Fibroblast of the aortic adventitia (primary cell): ENCODE results near the gene MSL3. TPM values are rescaled to one million over a fixed set of nuclear protein-coding genes. Genes with fewer than 3 reads are reported as not detected.

Source experiments
- DNase-seq: peaks from one replicate; pipeline ENCODE4 v3.0.0-alpha.2; 2010; ENCODE audit warnings: low read depth
- H3K4me3 ChIP-seq: 2 replicates; pipeline ENCODE4 v1.5.1; 2011; ENCODE audit warnings: low read depth, mild to moderate bottlenecking, control low read depth, low read length, moderate library complexity
- CTCF ChIP-seq: IDR thresholded peaks from 2 replicates; pipeline ENCODE4 v1.5.1; 2011; ENCODE audit warnings: mild to moderate bottlenecking, low read length, control low read depth, inconsistent platforms; ENCODE audit not compliant: insufficient read depth
- total RNA-seq: library from RNA; depleted of rRNA; stranded (reverse); fragments of >200 nt; gene quantifications from 2 replicates; pipeline ENCODE4 v1.2.3, GENCODE V29; 2012; ENCODE audit warnings: low replicate concordance

Gene MSL3
- total RNA-seq, 1 donor = 35.2 TPM

DNA sequence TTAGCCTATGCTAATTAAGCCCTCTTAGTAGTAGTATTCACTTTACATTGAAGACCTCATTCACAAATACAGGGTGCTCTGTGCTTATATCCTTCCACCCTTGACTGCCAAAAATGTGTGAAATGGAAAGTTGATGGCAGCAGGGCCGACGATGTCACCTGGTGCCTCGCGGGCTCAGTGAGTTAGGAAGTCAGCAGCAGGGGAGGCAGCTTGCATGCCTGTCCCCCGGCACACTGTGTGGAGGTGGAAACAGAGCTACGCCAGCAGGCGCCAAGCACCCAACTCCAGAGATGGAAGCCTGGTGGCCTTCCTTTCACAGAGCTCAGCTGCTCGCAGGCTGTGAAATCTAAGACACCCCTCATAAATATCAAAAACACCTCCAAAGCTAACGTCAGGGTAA is 8.4 kb downstream of the MSL3 start:
- no peak for TF ChIP-seq CTCF
- no peak overlapping the region for H3K4me3 ChIP-seq
- no peak for DNase-seq

DNA sequence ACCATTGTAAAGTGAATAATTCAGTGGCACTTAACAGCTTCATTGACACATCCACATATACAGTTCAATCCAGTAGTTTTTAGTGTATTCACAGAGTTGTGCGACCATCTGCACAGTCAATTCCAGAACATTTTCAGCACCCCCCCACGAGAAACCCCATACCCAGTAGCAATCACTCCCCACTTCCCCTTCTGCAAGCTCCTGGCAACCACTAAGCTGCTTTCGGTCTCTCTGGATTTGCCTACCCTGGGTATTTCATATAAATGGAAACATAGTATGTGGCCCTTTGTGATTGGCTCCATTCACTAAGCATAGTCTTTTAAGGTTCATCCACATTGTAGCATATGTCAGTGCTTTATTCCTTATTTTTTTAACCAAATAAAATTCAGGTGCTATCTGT is 10.0 kb downstream of the MSL3 start:
- no peak overlapping the region for H3K4me3 ChIP-seq
- TF ChIP-seq CTCF = no peak
- no peak for DNase-seq

DNA sequence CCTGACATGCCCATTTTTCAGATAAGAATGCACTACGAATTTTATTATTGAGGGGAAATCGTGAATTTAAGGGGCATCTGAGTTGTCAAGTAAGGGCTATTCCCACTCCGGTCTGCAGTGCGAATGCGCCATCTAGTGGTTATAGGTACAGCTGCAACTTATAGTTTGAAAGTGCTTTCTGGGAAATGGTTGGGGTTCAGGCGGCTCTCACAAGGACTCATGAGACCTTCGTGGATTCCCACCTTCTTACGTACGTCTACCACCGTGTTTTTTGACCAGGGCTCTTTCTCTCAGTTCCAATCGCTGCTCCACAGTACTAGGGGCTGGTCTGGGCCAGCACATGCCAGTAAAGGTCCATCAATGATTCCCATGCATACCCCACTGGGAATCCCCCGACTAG is 12.3 kb downstream of the MSL3 start:
- DNase-seq = peak; percentile 70
- H3K4me3 ChIP-seq = no peak overlapping the region
- peak; percentile 83 for TF ChIP-seq CTCF

DNA sequence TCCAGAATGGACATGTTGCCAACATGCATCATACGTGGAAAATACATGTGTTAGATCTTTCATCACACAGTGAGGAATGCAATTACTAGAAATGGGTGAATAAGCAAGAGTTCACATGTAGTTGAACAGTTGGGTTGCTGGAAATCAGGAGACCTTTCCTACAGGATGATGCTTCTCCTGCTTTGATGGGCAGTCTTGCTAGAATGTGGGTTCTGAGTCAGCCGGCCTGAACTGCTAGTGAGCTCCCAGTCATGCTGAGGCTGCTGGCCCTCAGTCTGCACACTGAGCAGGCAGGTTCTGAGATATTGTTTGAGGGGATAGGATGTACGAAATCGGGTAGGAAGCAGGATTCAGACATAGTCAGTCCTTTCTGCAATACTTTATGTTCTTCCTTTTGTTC is 20.2 kb downstream of the MSL3 start:
- no peak for TF ChIP-seq CTCF
- H3K4me3 ChIP-seq = no peak overlapping the region
- DNase-seq = peak; percentile 28

DNA sequence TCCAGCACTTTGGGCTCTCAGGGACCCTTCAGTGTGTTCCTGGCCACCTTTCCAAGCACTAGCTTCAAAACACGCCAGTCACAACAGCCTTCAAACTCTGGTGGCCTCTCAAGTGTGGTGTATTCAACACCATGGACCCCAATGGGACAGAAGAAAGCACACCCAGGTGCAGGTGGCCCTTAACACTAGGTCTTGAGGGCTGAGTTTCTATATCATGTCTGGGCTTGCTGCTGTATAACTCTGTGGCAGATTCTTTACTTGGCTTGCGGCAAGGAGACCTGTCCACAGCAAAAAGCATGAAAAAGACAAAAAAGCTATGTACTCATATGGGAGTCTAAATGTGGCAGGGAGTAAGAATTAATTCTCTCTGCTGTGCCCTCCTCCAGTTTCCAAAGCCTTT is 23.1 kb downstream of the MSL3 start:
- no peak overlapping the region for H3K4me3 ChIP-seq
- no peak for TF ChIP-seq CTCF
- no peak for DNase-seq

DNA sequence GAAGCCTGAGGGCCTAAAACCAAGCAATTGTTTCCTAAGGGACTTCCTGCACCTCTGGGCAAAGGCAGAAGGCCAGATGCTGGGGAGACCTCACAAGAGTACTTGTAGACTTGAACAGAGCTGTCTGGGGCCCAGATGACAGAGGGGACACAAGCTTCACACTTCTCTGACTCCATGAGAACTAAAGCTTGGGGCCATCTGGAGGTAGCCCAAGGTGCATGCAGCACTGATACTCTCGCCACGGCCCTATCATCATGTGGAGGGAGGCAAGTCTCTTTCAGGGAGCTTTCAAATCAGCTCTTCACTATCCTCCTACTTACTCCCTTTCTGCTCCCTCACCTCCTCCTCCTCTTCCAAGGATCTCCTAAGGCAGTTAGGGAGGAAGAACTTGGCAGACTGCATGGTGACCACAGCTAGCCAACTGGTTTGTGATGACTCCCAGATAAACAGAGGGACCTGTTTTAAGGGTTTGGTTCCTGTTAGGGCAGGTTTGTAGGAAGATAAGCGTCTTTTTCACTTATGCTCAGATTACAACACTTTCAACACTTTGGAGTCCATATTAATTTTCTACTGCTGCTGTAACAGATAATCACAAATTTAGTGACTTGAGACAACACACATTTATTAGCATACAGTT is 23.8 kb downstream of the MSL3 start:
- no peak for TF ChIP-seq CTCF
- DNase-seq = no peak
- no peak overlapping the region for H3K4me3 ChIP-seq

DNA sequence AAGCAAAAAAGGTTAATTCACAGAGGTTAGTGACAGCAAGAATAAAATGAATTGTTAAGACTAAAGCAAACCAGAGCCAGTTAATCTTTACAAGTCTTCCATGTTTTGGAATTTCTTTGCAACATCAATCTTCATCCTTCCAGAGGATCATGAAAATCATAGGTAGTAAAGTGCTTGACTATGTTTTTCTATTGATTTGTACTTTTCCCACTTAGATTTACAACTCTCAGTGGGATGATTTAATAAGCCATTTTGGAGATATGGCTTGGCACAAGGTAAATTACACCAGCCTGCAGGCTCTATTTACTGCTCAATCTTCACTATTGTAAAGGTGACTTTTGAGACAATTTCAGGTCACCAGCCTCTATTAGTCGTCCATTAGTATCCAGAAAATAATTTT is 26.5 kb downstream of the MSL3 start:
- no peak for DNase-seq
- H3K4me3 ChIP-seq = no peak overlapping the region
- TF ChIP-seq CTCF = no peak
